ENCODE results near the gene FGF22. TPM values are rescaled to one million over a fixed set of nuclear protein-coding genes. Genes with fewer than 3 reads are reported as not detected.

Gene FGF22
- total and polyA plus RNA-seq, 9 donors = 0.23 to 4.4 (median 2.3) TPM; not detected in 1

DNA sequence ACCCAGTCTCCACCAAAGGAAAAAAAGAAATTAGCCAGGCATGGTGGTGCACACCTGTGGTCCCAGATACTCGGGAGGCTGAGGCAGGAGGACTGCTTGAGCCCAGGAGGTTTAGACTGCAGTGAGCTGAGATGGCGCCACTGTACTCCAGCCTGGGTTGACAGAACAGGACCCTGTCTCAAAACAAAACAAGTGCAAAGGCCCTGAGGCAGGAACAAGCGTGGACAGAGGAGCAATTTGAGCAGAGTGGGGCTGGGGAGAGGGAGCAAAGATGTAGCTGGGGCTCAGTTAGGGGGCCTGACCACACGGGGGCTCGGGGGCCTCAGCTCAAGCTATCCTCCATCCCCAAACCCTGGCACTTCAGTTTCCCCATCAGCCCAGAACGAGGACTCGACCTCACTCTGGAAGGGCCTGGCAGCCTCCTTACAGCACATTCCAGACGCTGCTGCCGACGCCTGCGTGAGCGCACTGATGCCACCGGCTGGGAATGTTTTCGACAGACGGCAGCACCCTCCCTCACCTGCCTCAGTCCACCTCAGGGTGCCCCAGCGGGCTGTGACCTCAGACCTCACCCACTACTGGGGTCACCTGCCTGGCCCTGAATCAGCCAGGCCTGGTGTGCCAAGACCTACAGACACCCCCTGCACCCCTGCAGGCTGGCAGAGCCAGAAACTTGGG is 4.6 kb upstream of the FGF22 start:
- no peak for DNase-seq
- no peak overlapping the region for H3K27ac ChIP-seq
- no peaks in the 10 kb centered on the region for H3K36me3 ChIP-seq
- H3K9me3 ChIP-seq = no peaks in the 10 kb centered on the region
- intact Hi-C loops (cut with DNase I) = no loop called here
- H3K27me3 ChIP-seq = no peaks in the 10 kb centered on the region
- H3K4me3 ChIP-seq = no peak overlapping the region
- no peak for TF ChIP-seq POLR2A (IDR thresholded peaks at IDR 0.05)
- no peak for TF ChIP-seq EP300 (IDR thresholded peaks at IDR 0.05)
- no peak for TF ChIP-seq CTCF (IDR thresholded peaks at IDR 0.05)
- peaks cover 20% of the 10 kb centered on the region for H3K4me1 ChIP-seq (ENCODE audit: insufficient read depth)
- 85 to 92% (median 88%) methylated on average over 16 of the region's 16 CpGs for WGBS, 3 donors

GRCh38 chr19:638906-639252 is 800 bp upstream of the FGF22 start:
- Histone ChIP-seq H3K36me3 (no peaks in the 10 kb centered on the region), H3K27ac (peak overlapping the region in 1 of 2 donors; percentile 50), H3K4me1 (ENCODE audit: insufficient read depth) (peaks cover 18% of the 10 kb centered on the region), H3K9me3 (no peaks in the 10 kb centered on the region), H3K27me3 (no peaks in the 10 kb centered on the region), H3K4me3 (peak overlapping the region; percentile 41)
- peak in 3 of 5 donors; percentile 49 to 59 (median 57) for DNase-seq
- WGBS, 3 donors = 39 to 61% (median 50%) methylated on average over 16 to 17 of the region's 17 CpGs
- intact Hi-C loops (cut with DNase I) = no loop called here
- TF ChIP-seq CTCF (IDR thresholded peaks at IDR 0.05) (no peak), EP300 (IDR thresholded peaks at IDR 0.05) (no peak), POLR2A (IDR thresholded peaks at IDR 0.05) (no peak)

DNA sequence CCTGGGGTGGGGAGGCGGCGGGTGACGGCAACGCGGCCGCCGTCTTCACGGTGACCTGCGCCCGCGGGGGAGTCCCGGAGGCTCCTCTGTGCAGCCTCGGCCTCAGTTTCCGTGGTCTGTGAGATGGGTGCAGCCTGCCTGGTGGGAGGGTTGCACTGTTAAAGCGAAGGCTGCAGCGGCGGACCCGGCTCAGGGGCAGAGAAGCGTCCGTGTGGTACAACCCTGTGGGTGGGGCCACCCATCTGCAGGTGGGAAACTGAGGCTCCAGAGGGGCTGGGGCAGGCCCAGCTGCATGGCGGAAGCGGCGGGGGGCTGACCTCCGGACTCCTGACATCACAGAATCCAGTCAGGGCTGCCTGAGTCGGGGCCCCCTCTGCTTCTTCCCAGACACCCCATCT is 481 bp downstream of the FGF22 start:
- peaks cover 12% of the 10 kb centered on the region for H3K4me1 ChIP-seq (ENCODE audit: insufficient read depth)
- intact Hi-C loops (cut with DNase I) = no loop called here
- peak overlapping the region in 1 of 2 donors; percentile 43 for H3K27ac ChIP-seq
- no peak for TF ChIP-seq POLR2A (IDR thresholded peaks at IDR 0.05)
- TF ChIP-seq EP300 (IDR thresholded peaks at IDR 0.05) = no peak
- no peak for TF ChIP-seq CTCF (IDR thresholded peaks at IDR 0.05)
- H3K9me3 ChIP-seq = no peaks in the 10 kb centered on the region
- no peaks in the 10 kb centered on the region for H3K36me3 ChIP-seq
- peak in 1 of 5 donors; percentile 56 for DNase-seq
- peak overlapping the region; percentile 41 for H3K4me3 ChIP-seq
- 35 to 47% (median 40%) methylated on average over 23 to 25 of the region's 25 CpGs for WGBS, 3 donors
- H3K27me3 ChIP-seq = no peaks in the 10 kb centered on the region

- intact Hi-C loops (cut with DNase I) = no loop called here
- Histone ChIP-seq H3K4me1 (ENCODE audit: insufficient read depth) (peaks cover 12% of the 10 kb centered on the region), H3K27ac (peak overlapping the region in 1 of 2 donors; percentile 43), H3K9me3 (no peaks in the 10 kb centered on the region), H3K27me3 (no peaks in the 10 kb centered on the region), H3K36me3 (no peaks in the 10 kb centered on the region), H3K4me3 (no peak overlapping the region)
- TF ChIP-seq POLR2A (IDR thresholded peaks at IDR 0.05) = no peak
- no peak for TF ChIP-seq EP300 (IDR thresholded peaks at IDR 0.05)
- no peak for TF ChIP-seq CTCF (IDR thresholded peaks at IDR 0.05)
- no peak for DNase-seq
- 88 to 93% (median 88%) methylated on average over 31 of the region's 31 CpGs for WGBS, 3 donors
Observed at GRCh38 chr19:640606-641189, 1.0 kb downstream of the FGF22 start.

Measured in ovary (tissue), 9 donors.